Sigmoid colon (tissue), 4 donors: ENCODE results near the gene MDK.

Experiments used
- EP300 ChIP-seq, 4 donors: sonication (generic); formaldehyde crosslinking; IDR thresholded peaks; one replicate each; pipeline ENCODE4 v1.6.1; 2017; ENCODE audit warnings: antibody characterized with exemption in 4 of 4
- POLR2AphosphoS5 ChIP-seq, 4 donors: sonication (generic); formaldehyde crosslinking; IDR thresholded peaks; one replicate each; pipeline ENCODE4 v1.6.1; 2017; ENCODE audit warnings: antibody characterized with exemption in 4 of 4
- TF ChIP-seq, protein P1 (sequence below), 4 experiments: fragments of 450-650 bp in 3 of 4; fragments of 200-600 bp in 1 of 4; IDR thresholded peaks; one replicate each; pipeline ENCODE4 v1.5.1; 2016 to 2019; ENCODE audit warnings: antibody characterized with exemption in 4 of 4, mild to moderate bottlenecking in 3 of 4, moderate library complexity in 2 of 4

DNA sequence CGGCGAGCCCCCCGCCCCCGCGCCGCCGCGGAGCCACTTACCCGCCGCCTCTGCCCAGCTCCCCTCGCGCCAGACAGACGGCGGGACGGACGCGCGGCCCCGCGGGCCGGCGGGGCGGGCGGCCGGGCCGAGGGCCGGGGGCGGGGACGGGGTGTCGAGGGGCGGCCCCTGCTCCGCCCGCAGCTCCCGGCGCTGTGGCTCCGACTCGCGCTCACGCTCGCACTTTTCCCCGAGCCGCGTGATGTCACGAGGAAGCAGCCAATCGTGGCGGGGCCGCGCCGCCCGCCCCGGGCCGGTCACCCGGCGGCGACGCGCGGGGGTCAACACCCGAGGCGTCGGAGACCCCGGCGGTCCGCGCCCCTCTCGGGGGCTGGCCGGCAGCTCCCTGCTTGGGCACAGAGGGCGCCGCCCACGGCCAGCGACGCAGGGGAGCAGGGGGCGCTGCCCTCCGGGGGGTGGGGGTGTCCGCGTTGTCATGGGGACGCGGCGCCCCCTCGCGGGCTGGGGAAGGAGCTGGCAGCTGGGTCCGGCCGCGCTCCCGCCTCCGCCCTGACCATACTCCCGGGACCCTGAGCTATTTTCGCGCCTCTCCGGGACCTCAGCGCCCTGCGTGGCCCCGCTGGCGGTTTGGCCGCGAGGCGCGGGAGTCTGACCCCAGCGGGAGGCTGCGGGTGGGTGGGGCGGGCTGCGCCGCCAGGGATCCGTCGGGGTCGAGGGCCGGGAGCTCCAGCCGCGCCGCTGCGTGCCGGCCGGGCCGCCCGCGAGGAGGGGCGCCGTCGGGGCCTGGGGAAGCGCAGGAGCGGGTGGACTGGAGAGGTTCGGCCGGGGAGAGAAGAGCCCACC is 10.3 kb downstream of the MDK start, which contains the start of gene CHRM4:
- TF ChIP-seq EP300 (IDR thresholded peaks at IDR 0.05) (no peak), POLR2AphosphoS5 (IDR thresholded peaks at IDR 0.05) (no peak)
- TF ChIP-seq, protein P1, sequence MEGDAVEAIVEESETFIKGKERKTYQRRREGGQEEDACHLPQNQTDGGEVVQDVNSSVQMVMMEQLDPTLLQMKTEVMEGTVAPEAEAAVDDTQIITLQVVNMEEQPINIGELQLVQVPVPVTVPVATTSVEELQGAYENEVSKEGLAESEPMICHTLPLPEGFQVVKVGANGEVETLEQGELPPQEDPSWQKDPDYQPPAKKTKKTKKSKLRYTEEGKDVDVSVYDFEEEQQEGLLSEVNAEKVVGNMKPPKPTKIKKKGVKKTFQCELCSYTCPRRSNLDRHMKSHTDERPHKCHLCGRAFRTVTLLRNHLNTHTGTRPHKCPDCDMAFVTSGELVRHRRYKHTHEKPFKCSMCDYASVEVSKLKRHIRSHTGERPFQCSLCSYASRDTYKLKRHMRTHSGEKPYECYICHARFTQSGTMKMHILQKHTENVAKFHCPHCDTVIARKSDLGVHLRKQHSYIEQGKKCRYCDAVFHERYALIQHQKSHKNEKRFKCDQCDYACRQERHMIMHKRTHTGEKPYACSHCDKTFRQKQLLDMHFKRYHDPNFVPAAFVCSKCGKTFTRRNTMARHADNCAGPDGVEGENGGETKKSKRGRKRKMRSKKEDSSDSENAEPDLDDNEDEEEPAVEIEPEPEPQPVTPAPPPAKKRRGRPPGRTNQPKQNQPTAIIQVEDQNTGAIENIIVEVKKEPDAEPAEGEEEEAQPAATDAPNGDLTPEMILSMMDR (IDR thresholded peaks at IDR 0.05): no peak
